ENCODE data around the gene PPP2R1A. TPM values are rescaled to one million over a fixed set of nuclear protein-coding genes. Genes with fewer than 3 reads are reported as not detected.

PPP2R1A gene
- total RNA-seq (10 to 100 TPM; 33.6 to 58.1 TPM), polyA plus RNA-seq (10 to 100 TPM; 61.6 TPM)

GRCh38 chr19:52189735-52190486 lies at the start of gene PPP2R1A:
Gene PPP2R1A (plus strand): TSS chr19:52190052. CDS start chr19:52190097, 45 bp downstream.
- peaks cover 0 to 7% (median 7%) of the 10 kb centered on the region in 4 donors for H3K36me3 ChIP-seq (ENCODE audit: control insufficient read depth in 4 of 4, insufficient read depth in 3 of 4, low read depth in 1 of 4, low read length in 3 of 4)
- TF ChIP-seq, protein P1, sequence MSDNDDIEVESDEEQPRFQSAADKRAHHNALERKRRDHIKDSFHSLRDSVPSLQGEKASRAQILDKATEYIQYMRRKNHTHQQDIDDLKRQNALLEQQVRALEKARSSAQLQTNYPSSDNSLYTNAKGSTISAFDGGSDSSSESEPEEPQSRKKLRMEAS (IDR thresholded peaks at IDR 0.05), result peak; percentile 46
- TF ChIP-seq NR2F2 (IDR thresholded peaks at IDR 0.05) (no peak), HNF4A (conservative IDR thresholded peaks at IDR 0.05) (no peak), TAF1 (conservative IDR thresholded peaks at IDR 0.05) (peak; percentile 75), ATF3 (IDR thresholded peaks at IDR 0.05) (no peak), RXRA (IDR thresholded peaks at IDR 0.05) (peak in 1 of 2 donors; percentile 26), ZBTB33 (IDR thresholded peaks at IDR 0.05) (peak; percentile 94), YY1 (IDR thresholded peaks at IDR 0.05) (peak; percentile 99), SP1 (IDR thresholded peaks at IDR 0.05) (peak; percentile 90), GABPA (IDR thresholded peaks at IDR 0.05 in 1 of 2, conservative IDR thresholded peaks at IDR 0.05 in 1 of 2) (peak; percentile 84 to 94), REST (IDR thresholded peaks at IDR 0.05) (peak; percentile 70), HNF4G (IDR thresholded peaks at IDR 0.05) (no peak), FOXA2 (IDR thresholded peaks at IDR 0.05) (no peak), FOXA1 (IDR thresholded peaks at IDR 0.05) (no peak), EGR1 (IDR thresholded peaks at IDR 0.05; ENCODE audit: low read depth in 2 of 2) (peak; percentile 29 to 30), JUND (IDR thresholded peaks at IDR 0.05) (peak in 1 of 2 donors; percentile 41), RAD21 (IDR thresholded peaks at IDR 0.05) (no peak)
- TF ChIP-seq, protein P2, sequence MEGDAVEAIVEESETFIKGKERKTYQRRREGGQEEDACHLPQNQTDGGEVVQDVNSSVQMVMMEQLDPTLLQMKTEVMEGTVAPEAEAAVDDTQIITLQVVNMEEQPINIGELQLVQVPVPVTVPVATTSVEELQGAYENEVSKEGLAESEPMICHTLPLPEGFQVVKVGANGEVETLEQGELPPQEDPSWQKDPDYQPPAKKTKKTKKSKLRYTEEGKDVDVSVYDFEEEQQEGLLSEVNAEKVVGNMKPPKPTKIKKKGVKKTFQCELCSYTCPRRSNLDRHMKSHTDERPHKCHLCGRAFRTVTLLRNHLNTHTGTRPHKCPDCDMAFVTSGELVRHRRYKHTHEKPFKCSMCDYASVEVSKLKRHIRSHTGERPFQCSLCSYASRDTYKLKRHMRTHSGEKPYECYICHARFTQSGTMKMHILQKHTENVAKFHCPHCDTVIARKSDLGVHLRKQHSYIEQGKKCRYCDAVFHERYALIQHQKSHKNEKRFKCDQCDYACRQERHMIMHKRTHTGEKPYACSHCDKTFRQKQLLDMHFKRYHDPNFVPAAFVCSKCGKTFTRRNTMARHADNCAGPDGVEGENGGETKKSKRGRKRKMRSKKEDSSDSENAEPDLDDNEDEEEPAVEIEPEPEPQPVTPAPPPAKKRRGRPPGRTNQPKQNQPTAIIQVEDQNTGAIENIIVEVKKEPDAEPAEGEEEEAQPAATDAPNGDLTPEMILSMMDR (IDR thresholded peaks at IDR 0.05; ENCODE audit: low read depth, low read length, missing input control), result no peak
- no peaks in the 10 kb centered on the region for H3K27me3 ChIP-seq (ENCODE audit: control insufficient read depth in 4 of 4, insufficient read depth in 4 of 4, low read length in 3 of 4)
- H3K4me3 ChIP-seq (ENCODE audit: low read depth in 1 of 3, low read length in 3 of 3), result peak within 1 kb of the TSS; percentile 82 to 94 (median 89)
- peak within 1 kb of the TSS; percentile 88 to 98 for H3K27ac ChIP-seq (ENCODE audit: low read depth in 1 of 2, low read length in 2 of 2)
- no peaks in the 10 kb centered on the region for H3K9me3 ChIP-seq (ENCODE audit: control insufficient read depth in 4 of 4, low read length in 3 of 4)
- WGBS, result under 1% methylated on average over 70 of the region's 70 CpGs
- H3K9ac ChIP-seq (ENCODE audit: low read depth in 1 of 2, low read length in 2 of 2), result peak within 1 kb of the TSS; percentile 83 to 91
- H3K4me1 ChIP-seq (ENCODE audit: control insufficient read depth in 4 of 4, insufficient read depth in 4 of 4, low read length in 3 of 4), result peaks cover 4 to 33% (median 22%) of the 10 kb centered on the region in 4 donors
- peak; percentile 97 for DNase-seq (ENCODE audit: low spot score)
